Gastroesophageal sphincter (tissue), 4 donors: ENCODE results near the gene NR0B2. TPM values are rescaled to one million over a fixed set of nuclear protein-coding genes. Genes with fewer than 3 reads are reported as not detected.

Experiments
- ATAC-seq: fragments of 150-250 bp; one replicate; pipeline ENCODE4 v1.9.1; 2016; ENCODE audit warnings: mild to moderate bottlenecking, moderate library complexity
- H3K27ac ChIP-seq, 4 donors: fragments of 200-600 bp; sonication (generic) in 3 of 4; 1 replicate in 3 of 4; 2 replicates in 1 of 4; pipeline ENCODE4 v1.5.1; 2016 to 2019
- H3K27me3 ChIP-seq: fragments of 200-600 bp; sonication (generic); one replicate; pipeline ENCODE4 v1.5.1; 2019
- H3K36me3 ChIP-seq, 2 donors: fragments of 200-600 bp; sonication (generic); one replicate each; pipeline ENCODE4 v1.5.1; 2019; ENCODE audit warnings: control low read depth in 1 of 2
- H3K4me1 ChIP-seq, 3 donors: fragments of 200-600 bp; sonication (generic); 1 replicate in 2 of 3; 2 replicates in 1 of 3; pipeline ENCODE4 v1.5.1; 2016 to 2019; ENCODE audit warnings: control low read depth in 2 of 3
- H3K4me3 ChIP-seq, 2 donors: fragments of 200-600 bp; sonication (generic); one replicate each; pipeline ENCODE4 v1.5.1; 2019; ENCODE audit warnings: mild to moderate bottlenecking in 1 of 2, moderate library complexity in 1 of 2
- H3K9me3 ChIP-seq, 3 donors: fragments of 200-600 bp; sonication (generic); one replicate each; pipeline ENCODE4 v1.5.1; 2017 to 2019; ENCODE audit warnings: control low read depth in 2 of 3
- EP300 ChIP-seq: sonication (generic); formaldehyde crosslinking; IDR thresholded peaks from one replicate; pipeline ENCODE4 v1.6.1; 2017; ENCODE audit warnings: antibody characterized with exemption, mild to moderate bottlenecking
- POLR2A ChIP-seq, 2 donors: fragments of 450-650 bp; IDR thresholded peaks; one replicate each; pipeline ENCODE4 v1.6.1; 2017; ENCODE audit warnings: antibody characterized with exemption in 2 of 2, mild to moderate bottlenecking in 2 of 2, moderate library complexity in 1 of 2
- POLR2AphosphoS5 ChIP-seq: sonication (generic); formaldehyde crosslinking; IDR thresholded peaks from one replicate; pipeline ENCODE4 v1.6.1; 2017; ENCODE audit warnings: antibody characterized with exemption
- WGBS, 2 donors: methylation state at CpG; one replicate each; pipeline ENCODE4 v1.1.5; 2018; ENCODE audit warnings: low coverage in 1 of 2; 5-methylcytosine and 5-hydroxymethylcytosine counted together
- total RNA-seq, 4 donors: library from RNA; depleted of rRNA; stranded (reverse); fragments of >200 nt; gene quantifications; one replicate each; pipeline ENCODE4 v1.1.0, GENCODE V29; 2016
- TF ChIP-seq, protein P1 (sequence below), 4 experiments: fragments of 200-600 bp in 2 of 4; fragments of 450-650 bp in 2 of 4; sonication (generic) in 1 of 4; IDR thresholded peaks; one replicate each; pipeline ENCODE4 v1.5.1; 2017 to 2019; ENCODE audit warnings: antibody characterized with exemption in 4 of 4, mild to moderate bottlenecking in 2 of 4, moderate library complexity in 2 of 4

NR0B2 gene
- total RNA-seq, 4 donors from 2014 or later, result not detected

DNA sequence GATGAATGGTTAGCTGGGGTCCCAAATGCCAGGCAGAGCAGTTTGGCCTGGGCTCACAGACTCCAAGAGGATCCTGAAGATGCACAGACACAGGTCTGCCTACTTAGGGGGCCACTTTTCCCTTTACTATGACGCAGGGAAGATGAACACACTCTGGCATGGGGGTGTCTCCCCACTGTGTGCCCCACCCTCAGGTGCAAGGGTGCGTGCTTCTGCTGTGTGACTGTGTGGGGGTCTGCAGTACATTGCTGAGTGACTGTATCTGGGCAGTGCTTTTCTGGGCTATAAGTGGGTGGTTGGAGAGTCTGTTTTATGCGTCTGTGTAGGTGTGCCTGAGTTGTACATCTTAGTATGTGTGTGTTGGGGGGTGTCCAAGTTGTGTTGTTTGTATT is 3.8 kb downstream of the NR0B2 start:
- Histone ChIP-seq H3K36me3 (no peaks in the 10 kb centered on the region), H3K27me3 (no peaks in the 10 kb centered on the region), H3K4me1 (no peaks in the 10 kb centered on the region), H3K27ac (no peak overlapping the region), H3K4me3 (no peak overlapping the region), H3K9me3 (no peaks in the 10 kb centered on the region)
- WGBS, 2 donors, result 64% methylated on average over 2 of the region's 3 CpGs; no CpG with 5 or more reads in 1 of the 2 donors
- TF ChIP-seq, protein P1, sequence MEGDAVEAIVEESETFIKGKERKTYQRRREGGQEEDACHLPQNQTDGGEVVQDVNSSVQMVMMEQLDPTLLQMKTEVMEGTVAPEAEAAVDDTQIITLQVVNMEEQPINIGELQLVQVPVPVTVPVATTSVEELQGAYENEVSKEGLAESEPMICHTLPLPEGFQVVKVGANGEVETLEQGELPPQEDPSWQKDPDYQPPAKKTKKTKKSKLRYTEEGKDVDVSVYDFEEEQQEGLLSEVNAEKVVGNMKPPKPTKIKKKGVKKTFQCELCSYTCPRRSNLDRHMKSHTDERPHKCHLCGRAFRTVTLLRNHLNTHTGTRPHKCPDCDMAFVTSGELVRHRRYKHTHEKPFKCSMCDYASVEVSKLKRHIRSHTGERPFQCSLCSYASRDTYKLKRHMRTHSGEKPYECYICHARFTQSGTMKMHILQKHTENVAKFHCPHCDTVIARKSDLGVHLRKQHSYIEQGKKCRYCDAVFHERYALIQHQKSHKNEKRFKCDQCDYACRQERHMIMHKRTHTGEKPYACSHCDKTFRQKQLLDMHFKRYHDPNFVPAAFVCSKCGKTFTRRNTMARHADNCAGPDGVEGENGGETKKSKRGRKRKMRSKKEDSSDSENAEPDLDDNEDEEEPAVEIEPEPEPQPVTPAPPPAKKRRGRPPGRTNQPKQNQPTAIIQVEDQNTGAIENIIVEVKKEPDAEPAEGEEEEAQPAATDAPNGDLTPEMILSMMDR (IDR thresholded peaks at IDR 0.05), result no peak
- TF ChIP-seq POLR2A (IDR thresholded peaks at IDR 0.05) (no peak), EP300 (no peak)
- no peak for ATAC-seq

DNA sequence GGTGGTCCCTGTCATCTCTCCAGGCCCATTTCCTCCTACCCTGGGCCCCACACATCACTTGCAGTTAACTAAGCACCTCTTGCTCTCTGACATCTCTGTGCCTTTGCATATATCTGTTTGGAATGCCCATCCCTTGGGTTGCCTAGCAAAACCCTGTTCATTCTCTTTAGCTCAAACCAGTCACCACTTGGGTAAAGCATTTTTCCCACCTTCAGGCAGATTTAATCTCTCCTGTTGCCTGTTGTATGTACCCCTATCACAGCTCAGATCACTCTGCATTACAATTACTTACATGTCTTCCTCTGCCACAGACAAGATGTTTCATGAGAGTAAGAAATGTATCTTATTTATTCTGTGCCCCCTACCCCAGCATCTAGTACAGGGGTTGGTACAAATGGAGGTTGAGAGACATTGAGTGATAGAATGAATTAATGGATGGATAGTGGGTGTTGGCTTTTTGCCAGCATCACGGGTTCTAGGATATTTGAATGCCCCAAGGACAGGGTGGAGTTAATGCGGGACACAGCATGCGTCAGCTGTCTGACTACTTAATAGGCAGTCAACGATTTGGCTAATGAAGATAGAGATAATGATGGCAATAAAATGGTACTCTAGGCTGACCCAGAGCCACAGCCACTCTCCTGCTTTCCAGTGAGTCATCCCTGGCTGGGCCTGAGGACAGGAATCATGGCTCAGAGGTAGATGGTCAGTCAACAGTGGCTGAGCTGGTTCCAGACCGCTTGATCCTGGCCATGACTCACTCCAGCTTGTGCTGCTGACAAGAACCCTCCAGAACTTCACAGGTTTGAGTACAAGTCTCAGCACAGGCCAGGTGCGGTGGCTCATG is 6.5 kb downstream of the NR0B2 start:
- Histone ChIP-seq H3K9me3 (no peaks in the 10 kb centered on the region), H3K27me3 (no peaks in the 10 kb centered on the region), H3K4me3 (no peak overlapping the region), H3K36me3 (no peaks in the 10 kb centered on the region), H3K27ac (no peak overlapping the region), H3K4me1 (no peaks in the 10 kb centered on the region)
- TF ChIP-seq POLR2A (IDR thresholded peaks at IDR 0.05) (no peak), EP300 (no peak), POLR2AphosphoS5 (no peak)
- TF ChIP-seq, protein P1 (IDR thresholded peaks at IDR 0.05), result no peak
- ATAC-seq, result no peak
- 52 to 61% methylated on average over 4 to 5 of the region's 6 CpGs for WGBS, 2 donors

- no peak for ATAC-seq
- H3K27ac ChIP-seq, result peak overlapping the region; percentile 79 to 86 (median 84)
- 27 to 42% methylated on average over 9 to 10 of the region's 18 CpGs for WGBS, 2 donors
Measured at GRCh38 chr1:26900815-26901511, 12.8 kb downstream of the NR0B2 start.

GRCh38 chr1:26900001-26900814 is 13.6 kb downstream of the NR0B2 start, which contains the start of gene GPATCH3:
GPATCH3 (minus strand) TSS chr1:26900467; CDS start chr1:26900442, 25 bp downstream.
- Histone ChIP-seq H3K36me3 (peaks cover 0 to 37% of the 10 kb centered on the region in 2 donors), H3K4me3 (peak within 1 kb of the TSS; percentile 83 to 86), H3K9me3 (no peaks in the 10 kb centered on the region), H3K27me3 (no peaks in the 10 kb centered on the region), H3K27ac (peak within 1 kb of the TSS; percentile 79 to 86 (median 84)), H3K4me1 (peaks cover 6 to 28% (median 10%) of the 10 kb centered on the region in 3 donors)
- peak; percentile 91 for ATAC-seq
- WGBS, 2 donors, result 1 to 2% methylated on average over 7 to 16 of the region's 50 CpGs
- TF ChIP-seq, protein P1 (IDR thresholded peaks at IDR 0.05), result no peak
- TF ChIP-seq EP300, result no peak
- peak; percentile 60 for TF ChIP-seq POLR2AphosphoS5
- TF ChIP-seq POLR2A (IDR thresholded peaks at IDR 0.05), result peak; percentile 35 to 39

More at GRCh38 chr1:26900815-26901511, 12.8 kb downstream of the NR0B2 start:
- Histone ChIP-seq H3K4me3 (peak overlapping the region; percentile 83 to 86), H3K27me3 (no peaks in the 10 kb centered on the region), H3K9me3 (no peaks in the 10 kb centered on the region), H3K4me1 (peaks cover 6 to 28% (median 10%) of the 10 kb centered on the region in 3 donors), H3K36me3 (peaks cover 0 to 30% of the 10 kb centered on the region in 2 donors)
- TF ChIP-seq POLR2A (IDR thresholded peaks at IDR 0.05) (no peak), POLR2AphosphoS5 (no peak), EP300 (no peak)
- TF ChIP-seq, protein P1 (IDR thresholded peaks at IDR 0.05), result no peak
